B cell (primary cell): ENCODE measurements around the gene TMEM108. TPM values are rescaled to one million over a fixed set of nuclear protein-coding genes. Genes with fewer than 3 reads are reported as not detected.

Experiments
- ATAC-seq: fragments of 200-7000 bp; cut with Tn5 transposase; one replicate; pipeline ENCODE4 v1.10.0; 2021; ENCODE audit warnings: low read depth, mild to moderate bottlenecking, moderate number of reproducible peaks, moderate library complexity
- CTCF ChIA-PET: fragments of 350-600 bp; sonication (Branson Sonifier 250); formaldehyde crosslinking; loops from one replicate; lab custom pipeline; 2021; ENCODE audit warnings: antibody characterized with exemption, inconsistent platforms; lab: Charles Lee
- POLR2A ChIA-PET: fragments of 350-600 bp; sonication (Branson Sonifier 250); formaldehyde crosslinking; loops from one replicate; lab custom pipeline; 2021; ENCODE audit warnings: antibody characterized with exemption; lab: Charles Lee
- DNase-seq: peaks from one replicate; pipeline ENCODE4 v3.0.0; 2013
- H2AFZ ChIP-seq: 2 replicates; pipeline ENCODE4 v1.6.1; 2012; ENCODE audit warnings: mild to moderate bottlenecking, low read depth, low read length; ENCODE audit not compliant: insufficient read depth, poor library complexity, severe bottlenecking
- H3K27ac ChIP-seq, 2 donors: 1 replicate in 1 of 2; 2 replicates in 1 of 2; pipeline ENCODE4 v1.5.1; 2012 to 2013; ENCODE audit warnings: low read length in 2 of 2, mild to moderate bottlenecking in 2 of 2, moderate library complexity in 1 of 2
- H3K27me3 ChIP-seq, 4 experiments: fragments of 200-600 bp in 1 of 4; sonication (generic) in 1 of 4; replicated peaks in 1 of 4; 1 replicate in 2 of 4; 2 replicates in 2 of 4; pipeline versions ENCODE4 v1.6.1 to v1.7.0; 2013 to 2016; ENCODE audit warnings: low read length in 3 of 4, mild to moderate bottlenecking in 2 of 4, mixed read lengths in 1 of 4, moderate library complexity in 1 of 4; ENCODE audit not compliant: insufficient read depth in 4 of 4, control insufficient read depth in 3 of 4; ENCODE audit errors: control extremely low read depth in 1 of 4
- H3K36me3 ChIP-seq, 2 experiments: replicated peaks in 1 of 2; 1 replicate in 1 of 2; 2 replicates in 1 of 2; pipeline versions ENCODE4 v1.6.1 to v1.7.1; 2013; ENCODE audit warnings: low read length in 1 of 2; ENCODE audit not compliant: insufficient read depth in 2 of 2, control insufficient read depth in 1 of 2; ENCODE audit errors: control extremely low read depth in 1 of 2, extremely low read depth in 1 of 2
- H3K4me1 ChIP-seq, 2 donors: fragments of 200-600 bp in 1 of 2; sonication (generic) in 1 of 2; 1 replicate in 1 of 2; 2 replicates in 1 of 2; pipeline versions ENCODE4 v1.5.1 to v1.6.1; 2013 to 2017; ENCODE audit warnings: low read length in 2 of 2; ENCODE audit not compliant: control insufficient read depth in 2 of 2, insufficient read depth in 2 of 2
- H3K4me2 ChIP-seq: replicated peaks from 2 replicates; pipeline ENCODE3; 2012; ENCODE audit warnings: mild to moderate bottlenecking, low read depth, low read length; ENCODE audit not compliant: poor library complexity, severe bottlenecking
- H3K4me3 ChIP-seq, 5 experiments: fragments of 200-600 bp in 1 of 5; sonication (generic) in 1 of 5; 1 replicate in 3 of 5; 2 replicates in 2 of 5; pipeline versions ENCODE4 v1.5.1 to v1.7.0; 2011 to 2016; ENCODE audit warnings: low read length in 4 of 5, mild to moderate bottlenecking in 4 of 5, low read depth in 2 of 5, control low read depth in 1 of 5, moderate library complexity in 1 of 5; ENCODE audit not compliant: insufficient read depth in 1 of 5; ENCODE audit errors: control extremely low read depth in 1 of 5, extremely low read depth in 1 of 5
- H3K79me2 ChIP-seq: fragments of 200-600 bp; sonication (generic); one replicate; pipeline ENCODE4 v1.6.0; 2016; ENCODE audit warnings: low read length; ENCODE audit not compliant: control insufficient read depth, insufficient read depth
- H3K9ac ChIP-seq: fragments of 200-600 bp; sonication (generic); 2 replicates; pipeline ENCODE4 v1.6.1; 2017; ENCODE audit warnings: mild to moderate bottlenecking, low read length, moderate library complexity
- H3K9me3 ChIP-seq, 3 donors: one replicate each; pipeline versions ENCODE4 v1.6.1 to v1.7.1; 2013; ENCODE audit warnings: low read length in 2 of 3; ENCODE audit not compliant: control insufficient read depth in 2 of 3, insufficient read depth in 1 of 3; ENCODE audit errors: control extremely low read depth in 1 of 3
- H4K20me1 ChIP-seq: 2 replicates; pipeline ENCODE4 v1.6.0; 2012; ENCODE audit warnings: mild to moderate bottlenecking, low read length; ENCODE audit not compliant: insufficient read depth, control insufficient read depth, poor library complexity, severe bottlenecking
- H3K27ac Mint-ChIP-seq: one replicate; pipeline ENCODE4 v1.8.0; 2021; ENCODE audit warnings: mixed read lengths
- H3K27me3 Mint-ChIP-seq: one replicate; pipeline ENCODE4 v1.8.0; 2021; ENCODE audit warnings: mixed read lengths
- H3K4me1 Mint-ChIP-seq: one replicate; pipeline ENCODE4 v1.8.0; 2021; ENCODE audit warnings: mixed read lengths
- H3K4me3 Mint-ChIP-seq: one replicate; pipeline ENCODE4 v1.8.0; 2021; ENCODE audit warnings: mixed read lengths
- H3K9me3 Mint-ChIP-seq: one replicate; pipeline ENCODE4 v1.8.0; 2022; ENCODE audit warnings: mixed read lengths; ENCODE audit not compliant: insufficient read depth
- CTCF ChIP-seq: fragments of 200-600 bp; IDR thresholded peaks from one replicate; pipeline ENCODE4 v1.8.0; 2022; ENCODE audit warnings: antibody characterized with exemption, mild to moderate bottlenecking
- EZH2 ChIP-seq: IDR thresholded peaks from 2 replicates; pipeline ENCODE4 v1.6.1; 2012; ENCODE audit warnings: borderline replicate concordance, low read depth, mild to moderate bottlenecking, moderate library complexity, low read length; ENCODE audit not compliant: insufficient read depth, poor library complexity, severe bottlenecking
- WGBS: methylation state at CpG from one replicate; pipeline ENCODE4 v1.1.5; 2013; ENCODE audit warnings: missing lambda C conversion rate; ENCODE audit not compliant: insufficient coverage; 5-methylcytosine and 5-hydroxymethylcytosine counted together
- intact Hi-C: fragments of 100-400 bp; cut with micrococcal nuclease; formaldehyde crosslinking; loops from one replicate; pipeline ENCODE4 v1.10.0; 2022
- polyA plus RNA-seq: library from polyadenylated mRNA; depleted of rRNA; stranded (reverse); fragments of >200 nt; gene quantifications from 2 replicates; pipeline ENCODE4 v1.2.3, GENCODE V29; 2012
- total RNA-seq, 2 donors: library from RNA; stranded (reverse); fragments of 120-200 nt in 1 of 2; gene quantifications; 1 replicate in 1 of 2; 2 replicates in 1 of 2; pipeline versions ENCODE4 v1.2.3 to v1.2.4, GENCODE V29; 2013 to 2022

Gene TMEM108
- total and polyA plus RNA-seq, 2 donors (not counting 1 experiment from before 2014, with no cell fraction given), result not detected

GRCh38 chr3:133278260-133279043 lies 240.3 kb downstream of the TMEM108 start:
- Histone ChIP-seq H3K4me2 (no peak overlapping the region), H3K4me1 (peaks cover 0 to 3% of the 10 kb centered on the region in 2 donors), H3K27me3 (peaks cover 0 to 4% (median 0%) of the 10 kb centered on the region in 4 experiments), H3K9me3 (no peaks in the 10 kb centered on the region), H3K79me2 (no peaks in the 10 kb centered on the region), H3K4me3 (no peak overlapping the region), H3K27ac (no peak overlapping the region), H3K36me3 (no peaks in the 10 kb centered on the region), H3K9ac (no peak overlapping the region), H4K20me1 (no peaks in the 10 kb centered on the region), H2AFZ (no peak overlapping the region)
- CTCF ChIA-PET, result no interaction called here
- no peak overlapping the region for H3K27ac Mint-ChIP-seq
- POLR2A ChIA-PET, result no interaction called here
- no peak overlapping the region for H3K4me3 Mint-ChIP-seq
- intact Hi-C loops, result no loop called here
- TF ChIP-seq EZH2 (no peak), CTCF (no peak)
- no peaks in the 10 kb centered on the region for H3K9me3 Mint-ChIP-seq
- WGBS, result 100% methylated on average over 1 of the region's 7 CpGs
- peaks cover 30% of the 10 kb centered on the region for H3K27me3 Mint-ChIP-seq
- DNase-seq (no peak), ATAC-seq (no peak)
- peaks cover 2% of the 10 kb centered on the region for H3K4me1 Mint-ChIP-seq

GRCh38 chr3:133280586-133280985 lies 242.4 kb downstream of the TMEM108 start:
- Histone ChIP-seq H4K20me1 (no peaks in the 10 kb centered on the region), H3K9me3 (no peaks in the 10 kb centered on the region), H3K9ac (no peak overlapping the region), H3K4me1 (peaks cover 0 to 3% of the 10 kb centered on the region in 2 donors), H3K4me3 (no peak overlapping the region), H2AFZ (no peak overlapping the region), H3K36me3 (no peaks in the 10 kb centered on the region), H3K27ac (no peak overlapping the region), H3K79me2 (no peaks in the 10 kb centered on the region), H3K4me2 (no peak overlapping the region), H3K27me3 (no peaks in the 10 kb centered on the region)
- intact Hi-C loops, result no loop called here
- POLR2A ChIA-PET, result no interaction called here
- Mint-ChIP-seq H3K4me3 (no peak overlapping the region), H3K27me3 (peaks cover 19% of the 10 kb centered on the region), H3K9me3 (no peaks in the 10 kb centered on the region), H3K4me1 (peaks cover 2% of the 10 kb centered on the region), H3K27ac (no peak overlapping the region)
- WGBS, result no CpG with 5 or more reads among the region's 1 CpG
- DNase-seq, result no peak
- TF ChIP-seq CTCF, result no peak
- TF ChIP-seq EZH2, result no peak
- CTCF ChIA-PET, result no interaction called here
- no peak for ATAC-seq
